ENCODE results near the gene MYDGF. TPM values are rescaled to one million over a fixed set of nuclear protein-coding genes. Genes with fewer than 3 reads are reported as not detected.
A peak's percentile ranks its signal among the peaks of the same experiment; 100 is the strongest.

Gene MYDGF
- total RNA-seq, 1 experiment from 2014 or later, result 128 TPM

- H3K4me1 ChIP-seq (ENCODE audit: insufficient read depth, low read length, poor library complexity, severe bottlenecking), result no peaks in the 10 kb centered on the region
- DNase-seq (ENCODE audit: low spot score), result no peak
- ChIA-PET POLR2A (ENCODE audit: low non-redundant PET) (no interaction called here), CTCF (interaction anchor here (0.6 kb wide), 1 partner anchor 173 kb away, joined by 8 read pairs; the partner anchor contains the start of gene FEM1A)
- H3K36me3 ChIP-seq (ENCODE audit: insufficient read depth, low read length, poor library complexity, severe bottlenecking), result no peaks in the 10 kb centered on the region
- intact Hi-C loops (cut with micrococcal nuclease; ENCODE audit: unreplicated experiment), result no loop called here
- H3K4me3 ChIP-seq (ENCODE audit: low read depth, low read length, poor library complexity, severe bottlenecking), result no peak overlapping the region
- TF ChIP-seq EZH2 (IDR thresholded peaks at IDR 0.05; ENCODE audit: borderline replicate concordance, low read depth, low read length, poor library complexity, severe bottlenecking), result no peak
- TF ChIP-seq, protein P1, sequence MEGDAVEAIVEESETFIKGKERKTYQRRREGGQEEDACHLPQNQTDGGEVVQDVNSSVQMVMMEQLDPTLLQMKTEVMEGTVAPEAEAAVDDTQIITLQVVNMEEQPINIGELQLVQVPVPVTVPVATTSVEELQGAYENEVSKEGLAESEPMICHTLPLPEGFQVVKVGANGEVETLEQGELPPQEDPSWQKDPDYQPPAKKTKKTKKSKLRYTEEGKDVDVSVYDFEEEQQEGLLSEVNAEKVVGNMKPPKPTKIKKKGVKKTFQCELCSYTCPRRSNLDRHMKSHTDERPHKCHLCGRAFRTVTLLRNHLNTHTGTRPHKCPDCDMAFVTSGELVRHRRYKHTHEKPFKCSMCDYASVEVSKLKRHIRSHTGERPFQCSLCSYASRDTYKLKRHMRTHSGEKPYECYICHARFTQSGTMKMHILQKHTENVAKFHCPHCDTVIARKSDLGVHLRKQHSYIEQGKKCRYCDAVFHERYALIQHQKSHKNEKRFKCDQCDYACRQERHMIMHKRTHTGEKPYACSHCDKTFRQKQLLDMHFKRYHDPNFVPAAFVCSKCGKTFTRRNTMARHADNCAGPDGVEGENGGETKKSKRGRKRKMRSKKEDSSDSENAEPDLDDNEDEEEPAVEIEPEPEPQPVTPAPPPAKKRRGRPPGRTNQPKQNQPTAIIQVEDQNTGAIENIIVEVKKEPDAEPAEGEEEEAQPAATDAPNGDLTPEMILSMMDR (conservative IDR thresholded peaks at IDR 0.05; ENCODE audit: low read depth, low read length), result no peak
- no peaks in the 10 kb centered on the region for H3K9me3 ChIP-seq (ENCODE audit: low read depth, low read length, poor library complexity, severe bottlenecking)
- no peak overlapping the region for H3K27ac ChIP-seq (ENCODE audit: low read depth, low read length, poor library complexity, severe bottlenecking)
- peaks cover 3% of the 10 kb centered on the region for H3K27me3 ChIP-seq (replicated peaks; ENCODE audit: insufficient read depth, low read depth, low read length, poor library complexity)
- no TSS peak for BruUV-seq (replicated peaks)
These were observed 52.1 kb downstream of the MYDGF start for GRCh38 chr19:4618019-4618418.

GRCh38 chr19:4613254-4613751, 56.8 kb downstream of the MYDGF start:
- intact Hi-C loops (cut with micrococcal nuclease; ENCODE audit: unreplicated experiment), result no loop called here
- Histone ChIP-seq H3K36me3 (ENCODE audit: insufficient read depth, low read length, poor library complexity, severe bottlenecking) (no peaks in the 10 kb centered on the region), H3K27me3 (replicated peaks; ENCODE audit: insufficient read depth, low read depth, low read length, poor library complexity) (no peaks in the 10 kb centered on the region), H3K4me3 (ENCODE audit: low read depth, low read length, poor library complexity, severe bottlenecking) (no peak overlapping the region), H3K27ac (ENCODE audit: low read depth, low read length, poor library complexity, severe bottlenecking) (no peak overlapping the region), H3K9me3 (ENCODE audit: low read depth, low read length, poor library complexity, severe bottlenecking) (no peaks in the 10 kb centered on the region), H3K4me1 (ENCODE audit: insufficient read depth, low read length, poor library complexity, severe bottlenecking) (peaks cover 4% of the 10 kb centered on the region)
- no TSS peak for BruUV-seq (replicated peaks)
- DNase-seq (ENCODE audit: low spot score), result no peak
- ChIA-PET POLR2A (ENCODE audit: low non-redundant PET) (no interaction called here), CTCF (no interaction called here)
- no peak for TF ChIP-seq EZH2 (IDR thresholded peaks at IDR 0.05; ENCODE audit: borderline replicate concordance, low read depth, low read length, poor library complexity, severe bottlenecking)
- TF ChIP-seq, protein P1 (conservative IDR thresholded peaks at IDR 0.05; ENCODE audit: low read depth, low read length), result no peak

DNA sequence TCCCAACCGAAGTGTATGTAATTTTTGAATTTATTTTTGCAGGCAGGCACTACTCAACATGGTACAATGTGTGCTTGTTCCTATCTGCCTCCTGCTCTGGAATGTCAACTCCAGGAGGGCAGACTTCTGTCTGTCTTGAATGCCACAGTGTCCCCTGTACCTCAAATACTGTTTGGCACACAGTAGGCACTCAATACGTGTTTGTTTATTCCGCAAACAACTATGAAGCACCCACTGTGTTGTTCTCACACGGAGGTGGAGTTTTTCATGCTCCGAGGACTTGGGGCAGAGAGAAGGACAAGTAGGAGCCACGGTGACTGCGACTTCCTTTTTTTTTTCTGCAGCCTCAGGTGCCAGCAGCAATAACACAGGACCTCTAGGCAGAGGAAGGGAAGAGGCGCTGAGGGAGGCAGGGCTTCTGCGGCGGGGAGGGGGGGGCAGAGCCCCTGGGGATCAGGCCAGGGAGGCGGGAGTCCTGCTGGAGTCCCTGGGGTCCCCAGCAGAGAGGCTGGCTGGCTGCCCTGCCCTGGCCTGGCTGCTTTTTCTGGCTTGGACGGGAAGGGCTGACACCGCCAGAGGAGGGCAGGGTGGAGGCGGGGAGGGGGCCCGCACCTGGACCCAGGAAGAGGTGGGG, 60.1 kb downstream of the MYDGF start:
- Histone ChIP-seq H3K4me3 (ENCODE audit: low read depth, low read length, poor library complexity, severe bottlenecking) (peak overlapping the region; percentile 12), H3K27ac (ENCODE audit: low read depth, low read length, poor library complexity, severe bottlenecking) (no peak overlapping the region), H3K9me3 (ENCODE audit: low read depth, low read length, poor library complexity, severe bottlenecking) (no peaks in the 10 kb centered on the region), H3K27me3 (replicated peaks; ENCODE audit: insufficient read depth, low read depth, low read length, poor library complexity) (no peaks in the 10 kb centered on the region), H3K36me3 (ENCODE audit: insufficient read depth, low read length, poor library complexity, severe bottlenecking) (no peaks in the 10 kb centered on the region), H3K4me1 (ENCODE audit: insufficient read depth, low read length, poor library complexity, severe bottlenecking) (peaks cover 7% of the 10 kb centered on the region)
- TF ChIP-seq EZH2 (IDR thresholded peaks at IDR 0.05; ENCODE audit: borderline replicate concordance, low read depth, low read length, poor library complexity, severe bottlenecking), result no peak
- TF ChIP-seq, protein P1 (conservative IDR thresholded peaks at IDR 0.05; ENCODE audit: low read depth, low read length), result no peak
- no peak for DNase-seq (ENCODE audit: low spot score)
- BruUV-seq (replicated peaks), result no TSS peak
- ChIA-PET POLR2A (ENCODE audit: low non-redundant PET) (no interaction called here), CTCF (no interaction called here)
- intact Hi-C loops (cut with micrococcal nuclease; ENCODE audit: unreplicated experiment), result no loop called here

Other genes starting within 250 kb of the MYDGF start
- 49.1 and 56.1 TPM in 2 replicates for gene UBXN6, start 212.5 kb downstream of the MYDGF start, total RNA-seq (2021)
- 89.6 and 94.8 TPM in 2 replicates for gene HDGFL2, start 198.0 kb downstream of the MYDGF start, total RNA-seq (2021)
- 1.0 and 1.3 TPM in 2 replicates for gene PLIN4, start 151.9 kb downstream of the MYDGF start, total RNA-seq (2021)
- 3.0 and 6.8 TPM in 2 replicates for gene PLIN5, start 135.1 kb downstream of the MYDGF start, total RNA-seq (2021)
- gene LRG1, start 130.3 kb downstream of the MYDGF start, total RNA-seq (2021), result 0.20 TPM in 1 of 2 replicates, not detected in the other
- 9.2 and 12.2 TPM in 2 replicates for gene SEMA6B, start 110.7 kb downstream of the MYDGF start, total RNA-seq (2021)
- 24.7 and 25.4 TPM in 2 replicates for gene TNFAIP8L1, start 30.8 kb downstream of the MYDGF start, total RNA-seq (2021)
- 60.2 and 65.7 TPM in 2 replicates for gene DPP9, start 53.5 kb upstream of the MYDGF start, total RNA-seq (2021)
- gene FEM1A, start 121.4 kb upstream of the MYDGF start, total RNA-seq (2021), result 17.4 and 18.9 TPM in 2 replicates
- gene TICAM1, start 161.4 kb upstream of the MYDGF start, total RNA-seq (2021), result 5.6 and 7.0 TPM in 2 replicates
- gene PLIN3, start 197.3 kb upstream of the MYDGF start, total RNA-seq (2021), result 30.6 and 39.9 TPM in 2 replicates
- not detected in 2 replicates for gene ARRDC5, start 232.6 kb upstream of the MYDGF start, total RNA-seq (2021)
- gene UHRF1, start 239.2 kb upstream of the MYDGF start, total RNA-seq (2021), result 192 and 203 TPM in 2 replicates